Liver (tissue), 9 donors: ENCODE measurements around the gene CA9. TPM values are rescaled to one million over a fixed set of nuclear protein-coding genes. Genes with fewer than 3 reads are reported as not detected.

Experiments used
- DNase-seq: peaks from one replicate; pipeline ENCODE4 v3.0.0-alpha.2; 2017; ENCODE audit warnings: low spot score
- H3K27ac ChIP-seq, 2 donors: one replicate each; pipeline ENCODE4 v1.7.0; 2013; ENCODE audit warnings: inconsistent platforms in 2 of 2, low read length in 2 of 2, control low read depth in 1 of 2, low read depth in 1 of 2, mild to moderate bottlenecking in 1 of 2
- H3K27me3 ChIP-seq, 4 donors: one replicate each; pipeline versions ENCODE4 v1.6.1 to v1.7.0; 2013; ENCODE audit warnings: low read length in 3 of 4, inconsistent platforms in 1 of 4, mild to moderate bottlenecking in 1 of 4, moderate library complexity in 1 of 4; ENCODE audit not compliant: control insufficient read depth in 4 of 4, insufficient read depth in 4 of 4
- H3K36me3 ChIP-seq, 4 donors: one replicate each; pipeline versions ENCODE4 v1.6.1 to v1.7.0; 2013; ENCODE audit warnings: low read length in 3 of 4, mild to moderate bottlenecking in 3 of 4, low read depth in 1 of 4, moderate library complexity in 1 of 4; ENCODE audit not compliant: control insufficient read depth in 4 of 4, insufficient read depth in 3 of 4
- H3K4me1 ChIP-seq, 4 donors: one replicate each; pipeline versions ENCODE4 v1.6.1 to v1.7.0; 2013; ENCODE audit warnings: low read length in 3 of 4, mild to moderate bottlenecking in 3 of 4, moderate library complexity in 1 of 4; ENCODE audit not compliant: control insufficient read depth in 4 of 4, insufficient read depth in 4 of 4
- H3K4me3 ChIP-seq, 3 donors: one replicate each; pipeline versions ENCODE4 v1.6.1 to v1.7.0; 2013; ENCODE audit warnings: low read length in 3 of 3, control low read depth in 1 of 3, low read depth in 1 of 3, mild to moderate bottlenecking in 1 of 3
- H3K9ac ChIP-seq, 2 donors: one replicate each; pipeline ENCODE4 v1.7.0; 2013; ENCODE audit warnings: low read length in 2 of 2, mild to moderate bottlenecking in 2 of 2, moderate library complexity in 2 of 2, control low read depth in 1 of 2, low read depth in 1 of 2
- H3K9me3 ChIP-seq, 4 donors: one replicate each; pipeline versions ENCODE4 v1.6.1 to v1.7.0; 2013; ENCODE audit warnings: low read length in 3 of 4; ENCODE audit not compliant: control insufficient read depth in 4 of 4
- ATF3 ChIP-seq: IDR thresholded peaks from 2 replicates; pipeline ENCODE4 v1.6.1; 2016; ENCODE audit warnings: antibody characterized with exemption
- CTCF ChIP-seq: fragments of 150-350 bp; IDR thresholded peaks from 2 replicates; pipeline ENCODE4 v1.5.1; 2017; ENCODE audit warnings: improper control_type of control experiment, low read depth, low read length; ENCODE audit not compliant: missing input control
- EGR1 ChIP-seq, 2 donors: IDR thresholded peaks; 2 replicates each; pipeline ENCODE4 v1.6.1; 2016 to 2018; ENCODE audit warnings: antibody characterized with exemption in 2 of 2, low read depth in 2 of 2
- FOXA1 ChIP-seq: IDR thresholded peaks from 2 replicates; pipeline ENCODE4 v1.6.1; 2016; ENCODE audit warnings: antibody characterized with exemption
- FOXA2 ChIP-seq: IDR thresholded peaks from 2 replicates; pipeline ENCODE4 v1.6.1; 2016; ENCODE audit warnings: antibody characterized with exemption
- GABPA ChIP-seq, 2 donors: IDR thresholded peaks in 1 of 2; conservative IDR thresholded peaks in 1 of 2; 2 replicates each; pipeline ENCODE4 v1.6.1; 2016; ENCODE audit warnings: antibody characterized with exemption in 2 of 2, mild to moderate bottlenecking in 1 of 2, moderate library complexity in 1 of 2
- HNF4A ChIP-seq, 2 donors: conservative IDR thresholded peaks; 2 replicates each; pipeline ENCODE4 v1.6.1; 2016; ENCODE audit warnings: antibody characterized with exemption in 2 of 2, mild to moderate bottlenecking in 2 of 2
- HNF4G ChIP-seq: IDR thresholded peaks from 2 replicates; pipeline ENCODE4 v1.6.1; 2016; ENCODE audit warnings: antibody characterized with exemption
- JUND ChIP-seq, 2 donors: IDR thresholded peaks; 2 replicates each; pipeline ENCODE4 v1.6.1; 2016; ENCODE audit warnings: antibody characterized with exemption in 2 of 2
- MAX ChIP-seq: IDR thresholded peaks from 2 replicates; pipeline ENCODE4 v1.6.1; 2016; ENCODE audit warnings: antibody characterized with exemption
- NR2F2 ChIP-seq: IDR thresholded peaks from 2 replicates; pipeline ENCODE4 v1.6.1; 2016; ENCODE audit warnings: antibody characterized with exemption
- RAD21 ChIP-seq, 2 donors: IDR thresholded peaks; 2 replicates each; pipeline ENCODE4 v1.6.1; 2016; ENCODE audit warnings: antibody characterized with exemption in 2 of 2, mild to moderate bottlenecking in 2 of 2
- RXRA ChIP-seq, 2 donors: IDR thresholded peaks; 2 replicates each; pipeline ENCODE4 v1.6.1; 2017 to 2018; ENCODE audit warnings: antibody characterized with exemption in 2 of 2, mild to moderate bottlenecking in 1 of 2
- SP1 ChIP-seq: IDR thresholded peaks from 2 replicates; pipeline ENCODE4 v1.6.1; 2018; ENCODE audit warnings: antibody characterized with exemption, mild to moderate bottlenecking
- TAF1 ChIP-seq: conservative IDR thresholded peaks from 2 replicates; pipeline ENCODE4 v1.6.1; 2016; ENCODE audit warnings: antibody characterized with exemption, mild to moderate bottlenecking
- YY1 ChIP-seq: IDR thresholded peaks from 2 replicates; pipeline ENCODE4 v1.6.1; 2016; ENCODE audit warnings: antibody characterized with exemption, mild to moderate bottlenecking
- WGBS: extraction: QIAGEN DNeasy Blood & Tissue Kit; methylation state at CpG from one replicate; pipeline ENCODE4 v1.1.7; 2013; 5-methylcytosine and 5-hydroxymethylcytosine counted together
- polyA plus RNA-seq, 2 donors: library from polyadenylated mRNA; stranded (reverse) in 1 of 2; unstranded in 1 of 2; fragments of 200-250 nt in 1 of 2; fragments of >200 nt in 1 of 2; fragmentation: Nextera tagmentation in 1 of 2; extraction: Ambion mirVana in 1 of 2; gene quantifications; one replicate each; pipeline versions ENCODE4 v1.2.1 to v1.2.3, GENCODE V29; 2013 to 2015
- total RNA-seq, 2 donors: library from RNA; depleted of rRNA; stranded (reverse); fragments of >200 nt; gene quantifications; one replicate each; pipeline ENCODE4 v1.2.3, GENCODE V29; 2014
- TF ChIP-seq, protein P1 (sequence below): IDR thresholded peaks from 2 replicates; pipeline ENCODE4 v1.6.1; 2016; ENCODE audit warnings: antibody characterized with exemption, mild to moderate bottlenecking
- TF ChIP-seq, protein P2 (sequence below): IDR thresholded peaks from 2 replicates; pipeline ENCODE4 v1.6.1; 2016; ENCODE audit warnings: antibody characterized with exemption
- donor health status: healthy.
- donor health status: healthy.
- donor health status: healthy.
- donor health status: healthy.
- donor health status: healthy.

CA9 gene
- total and polyA plus RNA-seq, 4 donors, result 0.47 to 2.2 (median 0.80) TPM

- WGBS, result 95% methylated on average over 8 of the region's 8 CpGs
- Histone ChIP-seq H3K36me3 (peaks cover 29 to 66% (median 63%) of the 10 kb centered on the region in 4 donors), H3K4me3 (no peak overlapping the region), H3K9ac (no peak overlapping the region), H3K4me1 (peaks cover 9 to 26% (median 21%) of the 10 kb centered on the region in 4 donors), H3K9me3 (no peaks in the 10 kb centered on the region), H3K27me3 (no peaks in the 10 kb centered on the region), H3K27ac (no peak overlapping the region)
- DNase-seq, result no peak
- TF ChIP-seq RXRA (IDR thresholded peaks at IDR 0.05) (no peak), TAF1 (no peak), EGR1 (IDR thresholded peaks at IDR 0.05; ENCODE audit: low read depth in 2 of 2) (no peak), NR2F2 (no peak), SP1 (no peak), GABPA (IDR thresholded peaks at IDR 0.05 in 1 of 2, conservative IDR thresholded peaks at IDR 0.05 in 1 of 2) (no peak), HNF4G (no peak), MAX (no peak), RAD21 (IDR thresholded peaks at IDR 0.05) (no peak), CTCF (no peak), FOXA2 (no peak), ATF3 (no peak), FOXA1 (no peak), JUND (IDR thresholded peaks at IDR 0.05) (no peak), HNF4A (conservative IDR thresholded peaks at IDR 0.05) (no peak), YY1 (no peak)
- TF ChIP-seq, protein P1, sequence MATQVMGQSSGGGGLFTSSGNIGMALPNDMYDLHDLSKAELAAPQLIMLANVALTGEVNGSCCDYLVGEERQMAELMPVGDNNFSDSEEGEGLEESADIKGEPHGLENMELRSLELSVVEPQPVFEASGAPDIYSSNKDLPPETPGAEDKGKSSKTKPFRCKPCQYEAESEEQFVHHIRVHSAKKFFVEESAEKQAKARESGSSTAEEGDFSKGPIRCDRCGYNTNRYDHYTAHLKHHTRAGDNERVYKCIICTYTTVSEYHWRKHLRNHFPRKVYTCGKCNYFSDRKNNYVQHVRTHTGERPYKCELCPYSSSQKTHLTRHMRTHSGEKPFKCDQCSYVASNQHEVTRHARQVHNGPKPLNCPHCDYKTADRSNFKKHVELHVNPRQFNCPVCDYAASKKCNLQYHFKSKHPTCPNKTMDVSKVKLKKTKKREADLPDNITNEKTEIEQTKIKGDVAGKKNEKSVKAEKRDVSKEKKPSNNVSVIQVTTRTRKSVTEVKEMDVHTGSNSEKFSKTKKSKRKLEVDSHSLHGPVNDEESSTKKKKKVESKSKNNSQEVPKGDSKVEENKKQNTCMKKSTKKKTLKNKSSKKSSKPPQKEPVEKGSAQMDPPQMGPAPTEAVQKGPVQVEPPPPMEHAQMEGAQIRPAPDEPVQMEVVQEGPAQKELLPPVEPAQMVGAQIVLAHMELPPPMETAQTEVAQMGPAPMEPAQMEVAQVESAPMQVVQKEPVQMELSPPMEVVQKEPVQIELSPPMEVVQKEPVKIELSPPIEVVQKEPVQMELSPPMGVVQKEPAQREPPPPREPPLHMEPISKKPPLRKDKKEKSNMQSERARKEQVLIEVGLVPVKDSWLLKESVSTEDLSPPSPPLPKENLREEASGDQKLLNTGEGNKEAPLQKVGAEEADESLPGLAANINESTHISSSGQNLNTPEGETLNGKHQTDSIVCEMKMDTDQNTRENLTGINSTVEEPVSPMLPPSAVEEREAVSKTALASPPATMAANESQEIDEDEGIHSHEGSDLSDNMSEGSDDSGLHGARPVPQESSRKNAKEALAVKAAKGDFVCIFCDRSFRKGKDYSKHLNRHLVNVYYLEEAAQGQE, result no peak
- TF ChIP-seq, protein P2, sequence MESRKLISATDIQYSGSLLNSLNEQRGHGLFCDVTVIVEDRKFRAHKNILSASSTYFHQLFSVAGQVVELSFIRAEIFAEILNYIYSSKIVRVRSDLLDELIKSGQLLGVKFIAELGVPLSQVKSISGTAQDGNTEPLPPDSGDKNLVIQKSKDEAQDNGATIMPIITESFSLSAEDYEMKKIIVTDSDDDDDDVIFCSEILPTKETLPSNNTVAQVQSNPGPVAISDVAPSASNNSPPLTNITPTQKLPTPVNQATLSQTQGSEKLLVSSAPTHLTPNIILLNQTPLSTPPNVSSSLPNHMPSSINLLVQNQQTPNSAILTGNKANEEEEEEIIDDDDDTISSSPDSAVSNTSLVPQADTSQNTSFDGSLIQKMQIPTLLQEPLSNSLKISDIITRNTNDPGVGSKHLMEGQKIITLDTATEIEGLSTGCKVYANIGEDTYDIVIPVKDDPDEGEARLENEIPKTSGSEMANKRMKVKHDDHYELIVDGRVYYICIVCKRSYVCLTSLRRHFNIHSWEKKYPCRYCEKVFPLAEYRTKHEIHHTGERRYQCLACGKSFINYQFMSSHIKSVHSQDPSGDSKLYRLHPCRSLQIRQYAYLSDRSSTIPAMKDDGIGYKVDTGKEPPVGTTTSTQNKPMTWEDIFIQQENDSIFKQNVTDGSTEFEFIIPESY, result no peak
Observed at GRCh38 chr9:35723908-35724307, 50.2 kb downstream of the CA9 start.
